Suprapubic skin (tissue), 4 donors: ENCODE results near the gene CERS3. TPM values are rescaled to one million over a fixed set of nuclear protein-coding genes. Genes with fewer than 3 reads are reported as not detected.

Experiments used
- DNase-seq, 2 donors: peaks; one replicate each; pipeline ENCODE4 v3.0.0-alpha.2; 2019; ENCODE audit warnings: low spot score in 2 of 2
- H3K27ac ChIP-seq: fragments of 200-600 bp; sonication (generic); one replicate; pipeline ENCODE4 v1.5.1; 2019
- H3K27me3 ChIP-seq: fragments of 200-600 bp; sonication (generic); one replicate; pipeline ENCODE4 v1.5.1; 2019
- H3K36me3 ChIP-seq: fragments of 200-600 bp; sonication (generic); one replicate; pipeline ENCODE4 v1.5.1; 2019
- H3K4me1 ChIP-seq: fragments of 200-600 bp; sonication (generic); one replicate; pipeline ENCODE4 v1.5.1; 2019
- H3K4me3 ChIP-seq: fragments of 200-600 bp; sonication (generic); one replicate; pipeline ENCODE4 v1.5.1; 2019; ENCODE audit warnings: mild to moderate bottlenecking
- H3K9me3 ChIP-seq: fragments of 200-600 bp; sonication (generic); one replicate; pipeline ENCODE4 v1.5.1; 2019
- CTCF ChIP-seq, 2 donors: fragments of 200-600 bp in 1 of 2; fragments of 450-650 bp in 1 of 2; sonication (generic) in 1 of 2; IDR thresholded peaks; one replicate each; pipeline ENCODE4 v1.5.1; 2016 to 2019; ENCODE audit warnings: antibody characterized with exemption in 2 of 2, mild to moderate bottlenecking in 1 of 2, moderate library complexity in 1 of 2
- EP300 ChIP-seq: sonication (generic); formaldehyde crosslinking; IDR thresholded peaks from one replicate; pipeline ENCODE4 v1.6.1; 2017; ENCODE audit warnings: antibody characterized with exemption
- POLR2A ChIP-seq, 2 donors: fragments of 450-650 bp; IDR thresholded peaks; one replicate each; pipeline ENCODE4 v1.6.1; 2017; ENCODE audit warnings: antibody characterized with exemption in 2 of 2, mild to moderate bottlenecking in 2 of 2, moderate library complexity in 2 of 2
- POLR2AphosphoS5 ChIP-seq, 3 donors: sonication (generic); formaldehyde crosslinking; IDR thresholded peaks; one replicate each; pipeline ENCODE4 v1.6.1; 2017; ENCODE audit warnings: antibody characterized with exemption in 3 of 3
- WGBS: methylation state at CpG from one replicate; pipeline ENCODE4 v1.1.5; 2018; 5-methylcytosine and 5-hydroxymethylcytosine counted together
- total RNA-seq, 4 donors: library from RNA; depleted of rRNA; stranded (reverse); fragments of >200 nt; gene quantifications; one replicate each; pipeline ENCODE4 v1.1.0, GENCODE V29; 2016

The CERS3 gene
- total RNA-seq, 4 donors from 2014 or later = 106 to 151 (median 120) TPM

- TF ChIP-seq POLR2A (IDR thresholded peaks at IDR 0.05) = no peak
- no peak for TF ChIP-seq CTCF (IDR thresholded peaks at IDR 0.05)
- no peak for TF ChIP-seq EP300
- no peak for TF ChIP-seq POLR2AphosphoS5 (IDR thresholded peaks at IDR 0.05)
- Histone ChIP-seq H3K4me1 (peaks cover 3% of the 10 kb centered on the region), H3K4me3 (no peak overlapping the region), H3K36me3 (no peaks in the 10 kb centered on the region), H3K27ac (no peak overlapping the region), H3K27me3 (no peaks in the 10 kb centered on the region), H3K9me3 (no peaks in the 10 kb centered on the region)
- WGBS = 4% methylated on average over 2 of the region's 2 CpGs
- DNase-seq = peak in 1 of 2 donors; percentile 71
Observed at GRCh38 chr15:100438570-100438969, 90.2 kb downstream of the CERS3 start.

- DNase-seq = no peak
- Histone ChIP-seq H3K27me3 (no peaks in the 10 kb centered on the region), H3K9me3 (no peaks in the 10 kb centered on the region), H3K27ac (no peak overlapping the region), H3K36me3 (no peaks in the 10 kb centered on the region), H3K4me1 (peaks cover 3% of the 10 kb centered on the region), H3K4me3 (no peak overlapping the region)
- WGBS = 97% methylated on average over 3 of the region's 3 CpGs
- no peak for TF ChIP-seq EP300
- TF ChIP-seq CTCF (IDR thresholded peaks at IDR 0.05) = no peak
Observed at GRCh38 chr15:100437261-100437660, 91.5 kb downstream of the CERS3 start.

- H3K4me3 ChIP-seq = no peak overlapping the region
- no peak overlapping the region for H3K27ac ChIP-seq
- 68% methylated on average over 6 of the region's 6 CpGs for WGBS
- DNase-seq = no peak
- TF ChIP-seq EP300 = no peak
- TF ChIP-seq POLR2AphosphoS5 (IDR thresholded peaks at IDR 0.05) = no peak
- TF ChIP-seq POLR2A (IDR thresholded peaks at IDR 0.05) = no peak
- no peak for TF ChIP-seq CTCF (IDR thresholded peaks at IDR 0.05)
- H3K4me1 ChIP-seq = peaks cover 3% of the 10 kb centered on the region
- H3K9me3 ChIP-seq = no peaks in the 10 kb centered on the region
- no peaks in the 10 kb centered on the region for H3K36me3 ChIP-seq
- no peaks in the 10 kb centered on the region for H3K27me3 ChIP-seq
Observed at GRCh38 chr15:100434561-100434960, 94.2 kb downstream of the CERS3 start.

GRCh38 chr15:100434038-100434437, 94.7 kb downstream of the CERS3 start:
- H3K27me3 ChIP-seq = no peaks in the 10 kb centered on the region
- no peaks in the 10 kb centered on the region for H3K36me3 ChIP-seq
- no peaks in the 10 kb centered on the region for H3K9me3 ChIP-seq
- H3K4me1 ChIP-seq = peaks cover 3% of the 10 kb centered on the region
- DNase-seq = no peak
- TF ChIP-seq CTCF (IDR thresholded peaks at IDR 0.05) = no peak
- TF ChIP-seq EP300 = no peak
- TF ChIP-seq POLR2AphosphoS5 (IDR thresholded peaks at IDR 0.05) = no peak
- no peak for TF ChIP-seq POLR2A (IDR thresholded peaks at IDR 0.05)
- H3K27ac ChIP-seq = no peak overlapping the region
- no peak overlapping the region for H3K4me3 ChIP-seq
- WGBS = 81% methylated on average over 8 of the region's 8 CpGs

GRCh38 chr15:100433304-100433703, 95.4 kb downstream of the CERS3 start:
- WGBS = 100% methylated on average over 2 of the region's 2 CpGs
- H3K36me3 ChIP-seq = no peaks in the 10 kb centered on the region
- no peak for DNase-seq

More at GRCh38 chr15:100433304-100433703, 95.4 kb downstream of the CERS3 start:
- no peak overlapping the region for H3K27ac ChIP-seq
- no peaks in the 10 kb centered on the region for H3K4me1 ChIP-seq
- no peaks in the 10 kb centered on the region for H3K27me3 ChIP-seq
- TF ChIP-seq EP300 (no peak), POLR2AphosphoS5 (IDR thresholded peaks at IDR 0.05) (no peak), CTCF (IDR thresholded peaks at IDR 0.05) (no peak), POLR2A (IDR thresholded peaks at IDR 0.05) (no peak)
- H3K4me3 ChIP-seq = no peak overlapping the region
- H3K9me3 ChIP-seq = no peaks in the 10 kb centered on the region
